ENCODE data around the gene DCDC2C.

- no peak for TF ChIP-seq POLR2A (IDR thresholded peaks at IDR 0.05; ENCODE audit: low read depth, low read length)
- TF ChIP-seq POLR2AphosphoS5 (IDR thresholded peaks at IDR 0.05; ENCODE audit: low read depth, low read length) = no peak
- TF ChIP-seq TAF1 (IDR thresholded peaks at IDR 0.05; ENCODE audit: borderline replicate concordance, low read depth, low read length) = no peak
Observed at GRCh38 chr2:3885629-3886628, 182.6 kb downstream of the DCDC2C start.

Measured in GM12892 (cell line).